ENCODE results near the gene TRIM14. TPM values are rescaled to one million over a fixed set of nuclear protein-coding genes. Genes with fewer than 3 reads are reported as not detected.

TRIM14 gene
- total and polyA plus RNA-seq, 2 of the 13 experiments (the other 11 are each of a cell fraction or from before 2014, with no cell fraction given) = 9.2 to 13.0 TPM

DNA sequence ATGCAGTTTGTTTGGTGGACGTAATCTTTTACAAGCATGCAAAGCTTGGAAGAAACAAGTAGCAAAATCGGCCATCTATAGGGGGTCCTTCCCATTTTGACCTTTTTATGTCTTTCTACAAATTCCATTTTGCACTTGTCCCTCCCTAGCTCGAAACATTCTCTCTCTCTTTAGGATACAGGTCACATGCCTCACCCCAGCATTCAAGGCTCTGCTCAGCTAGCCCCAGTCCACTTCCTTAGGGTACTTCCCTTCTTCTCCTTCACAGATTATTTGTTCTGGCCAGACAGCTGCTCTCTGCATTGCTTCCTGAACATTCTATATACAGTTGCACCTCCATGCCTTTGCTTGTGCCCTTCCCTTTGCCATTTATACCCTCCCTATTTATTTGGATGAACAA, 31.7 kb upstream of the TRIM14 start:
- no peak overlapping the region for H3K4me2 ChIP-seq (ENCODE audit: low read depth, low read length)
- intact Hi-C loops (cut with micrococcal nuclease; ENCODE audit: unreplicated experiment) = no loop called here
- POLR2A ChIA-PET = no interaction called here
- no peaks in the 10 kb centered on the region for H3K27me3 ChIP-seq (ENCODE audit: control insufficient read depth in 1 of 2, insufficient read depth in 2 of 2, low read length in 2 of 2)
- FAIRE-seq (no peak), ATAC-seq (no peak), DNase-seq (ENCODE audit: low spot score) (no peak)
- no peak overlapping the region for H2AFZ ChIP-seq (ENCODE audit: low read length)
- no peaks in the 10 kb centered on the region for H3K9me3 ChIP-seq (ENCODE audit: low read length)
- peaks cover 46% of the 10 kb centered on the region for H3K4me1 ChIP-seq (ENCODE audit: insufficient read depth, low read length)
- in situ Hi-C loops (cut with HindIII; ENCODE audit: extremely low pct_ligation_motif_present, low pct_unique_long_range_greater_than_20kb) = no loop called here
- H3K36me3 ChIP-seq (replicated peaks in 1 of 2; ENCODE audit: control insufficient read depth in 1 of 2, insufficient read depth in 2 of 2, low read length in 2 of 2) = peaks cover 1 to 20% of the 10 kb centered on the region in 2 experiments; a peak in 2 of 5 replicates
- CTCF ChIA-PET (ENCODE audit: low intra/inter-chr PET ratio, low total read pairs) = no interaction called here
- WGBS (ENCODE audit: low lambda C conversion rate) = 71% methylated on average over 3 of the region's 3 CpGs
- H3K27ac ChIP-seq (ENCODE audit: extremely low read length, insufficient read depth, low read length) = peak overlapping the region; percentile 19
- BruUV-seq (replicated peaks) = no TSS peak
- no peak overlapping the region for H3K4me3 ChIP-seq (replicated peaks in 1 of 3; ENCODE audit: insufficient read depth in 1 of 3, low read depth in 2 of 3, low read length in 3 of 3)
- no peaks in the 10 kb centered on the region for H3K79me2 ChIP-seq (ENCODE audit: insufficient read depth, low read length)
- no peak overlapping the region for H3K9ac ChIP-seq (ENCODE audit: insufficient read depth, low read depth, low read length)
- no peaks in the 10 kb centered on the region for H4K20me1 ChIP-seq (ENCODE audit: insufficient read depth, low read length)
- no peak for TF ChIP-seq EHMT2 (IDR thresholded peaks at IDR 0.05; ENCODE audit: borderline replicate concordance, low read depth, low read length)
- TF ChIP-seq, protein P1, sequence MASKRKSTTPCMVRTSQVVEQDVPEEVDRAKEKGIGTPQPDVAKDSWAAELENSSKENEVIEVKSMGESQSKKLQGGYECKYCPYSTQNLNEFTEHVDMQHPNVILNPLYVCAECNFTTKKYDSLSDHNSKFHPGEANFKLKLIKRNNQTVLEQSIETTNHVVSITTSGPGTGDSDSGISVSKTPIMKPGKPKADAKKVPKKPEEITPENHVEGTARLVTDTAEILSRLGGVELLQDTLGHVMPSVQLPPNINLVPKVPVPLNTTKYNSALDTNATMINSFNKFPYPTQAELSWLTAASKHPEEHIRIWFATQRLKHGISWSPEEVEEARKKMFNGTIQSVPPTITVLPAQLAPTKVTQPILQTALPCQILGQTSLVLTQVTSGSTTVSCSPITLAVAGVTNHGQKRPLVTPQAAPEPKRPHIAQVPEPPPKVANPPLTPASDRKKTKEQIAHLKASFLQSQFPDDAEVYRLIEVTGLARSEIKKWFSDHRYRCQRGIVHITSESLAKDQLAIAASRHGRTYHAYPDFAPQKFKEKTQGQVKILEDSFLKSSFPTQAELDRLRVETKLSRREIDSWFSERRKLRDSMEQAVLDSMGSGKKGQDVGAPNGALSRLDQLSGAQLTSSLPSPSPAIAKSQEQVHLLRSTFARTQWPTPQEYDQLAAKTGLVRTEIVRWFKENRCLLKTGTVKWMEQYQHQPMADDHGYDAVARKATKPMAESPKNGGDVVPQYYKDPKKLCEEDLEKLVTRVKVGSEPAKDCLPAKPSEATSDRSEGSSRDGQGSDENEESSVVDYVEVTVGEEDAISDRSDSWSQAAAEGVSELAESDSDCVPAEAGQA (IDR thresholded peaks at IDR 0.05; ENCODE audit: low read depth) = no peak
- TF ChIP-seq, protein P1 (CRISPR knock-in tag; IDR thresholded peaks at IDR 0.05; ENCODE audit: borderline replicate concordance) = no peak
- TF ChIP-seq SMYD3 (CRISPR knock-in tag; IDR thresholded peaks at IDR 0.05) = no peak
- no peak for TF ChIP-seq ZFP37 (CRISPR knock-in tag; IDR thresholded peaks at IDR 0.05; ENCODE audit: borderline replicate concordance)
- no peak for TF ChIP-seq ETV5 (CRISPR knock-in tag; IDR thresholded peaks at IDR 0.05; ENCODE audit: borderline replicate concordance)
- no peak for TF ChIP-seq ZNF678 (CRISPR knock-in tag; IDR thresholded peaks at IDR 0.05)
- TF ChIP-seq, protein P2, sequence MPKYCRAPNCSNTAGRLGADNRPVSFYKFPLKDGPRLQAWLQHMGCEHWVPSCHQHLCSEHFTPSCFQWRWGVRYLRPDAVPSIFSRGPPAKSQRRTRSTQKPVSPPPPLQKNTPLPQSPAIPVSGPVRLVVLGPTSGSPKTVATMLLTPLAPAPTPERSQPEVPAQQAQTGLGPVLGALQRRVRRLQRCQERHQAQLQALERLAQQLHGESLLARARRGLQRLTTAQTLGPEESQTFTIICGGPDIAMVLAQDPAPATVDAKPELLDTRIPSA (CRISPR knock-in tag; IDR thresholded peaks at IDR 0.05; ENCODE audit: borderline replicate concordance) = no peak
- TF ChIP-seq ATRX (CRISPR knock-in tag; IDR thresholded peaks at IDR 0.05; ENCODE audit: borderline replicate concordance) = no peak
- TF ChIP-seq, protein P3, sequence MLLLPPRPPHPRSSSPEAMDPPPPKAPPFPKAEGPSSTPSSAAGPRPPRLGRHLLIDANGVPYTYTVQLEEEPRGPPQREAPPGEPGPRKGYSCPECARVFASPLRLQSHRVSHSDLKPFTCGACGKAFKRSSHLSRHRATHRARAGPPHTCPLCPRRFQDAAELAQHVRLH (CRISPR knock-in tag; IDR thresholded peaks at IDR 0.05; ENCODE audit: borderline replicate concordance, low read depth) = no peak
- no peak for TF ChIP-seq GATAD2A (CRISPR knock-in tag; IDR thresholded peaks at IDR 0.05)
- TF ChIP-seq GABPB1 (CRISPR knock-in tag; IDR thresholded peaks at IDR 0.05) = no peak
- TF ChIP-seq, protein P4, sequence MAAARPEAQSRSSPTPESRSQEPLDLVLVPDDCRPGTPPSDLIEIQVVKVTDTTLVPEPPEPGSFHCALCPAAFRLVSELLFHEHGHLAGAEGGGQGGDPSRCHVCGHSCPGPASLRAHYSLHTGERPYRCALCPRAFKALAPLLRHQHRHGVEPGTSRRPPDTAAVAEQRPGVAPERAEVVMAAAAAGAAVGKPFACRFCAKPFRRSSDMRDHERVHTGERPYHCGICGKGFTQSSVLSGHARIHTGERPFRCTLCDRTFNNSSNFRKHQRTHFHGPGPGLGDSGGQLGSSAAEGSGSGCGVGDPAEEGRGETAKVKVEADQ (CRISPR knock-in tag; IDR thresholded peaks at IDR 0.05; ENCODE audit: borderline replicate concordance) = no peak
- TF ChIP-seq, protein P5, sequence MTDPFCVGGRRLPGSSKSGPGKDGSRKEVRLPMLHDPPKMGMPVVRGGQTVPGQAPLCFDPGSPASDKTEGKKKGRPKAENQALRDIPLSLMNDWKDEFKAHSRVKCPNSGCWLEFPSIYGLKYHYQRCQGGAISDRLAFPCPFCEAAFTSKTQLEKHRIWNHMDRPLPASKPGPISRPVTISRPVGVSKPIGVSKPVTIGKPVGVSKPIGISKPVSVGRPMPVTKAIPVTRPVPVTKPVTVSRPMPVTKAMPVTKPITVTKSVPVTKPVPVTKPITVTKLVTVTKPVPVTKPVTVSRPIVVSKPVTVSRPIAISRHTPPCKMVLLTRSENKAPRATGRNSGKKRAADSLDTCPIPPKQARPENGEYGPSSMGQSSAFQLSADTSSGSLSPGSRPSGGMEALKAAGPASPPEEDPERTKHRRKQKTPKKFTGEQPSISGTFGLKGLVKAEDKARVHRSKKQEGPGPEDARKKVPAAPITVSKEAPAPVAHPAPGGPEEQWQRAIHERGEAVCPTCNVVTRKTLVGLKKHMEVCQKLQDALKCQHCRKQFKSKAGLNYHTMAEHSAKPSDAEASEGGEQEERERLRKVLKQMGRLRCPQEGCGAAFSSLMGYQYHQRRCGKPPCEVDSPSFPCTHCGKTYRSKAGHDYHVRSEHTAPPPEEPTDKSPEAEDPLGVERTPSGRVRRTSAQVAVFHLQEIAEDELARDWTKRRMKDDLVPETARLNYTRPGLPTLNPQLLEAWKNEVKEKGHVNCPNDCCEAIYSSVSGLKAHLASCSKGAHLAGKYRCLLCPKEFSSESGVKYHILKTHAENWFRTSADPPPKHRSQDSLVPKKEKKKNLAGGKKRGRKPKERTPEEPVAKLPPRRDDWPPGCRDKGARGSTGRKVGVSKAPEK (CRISPR knock-in tag; IDR thresholded peaks at IDR 0.05; ENCODE audit: borderline replicate concordance) = no peak
- TF ChIP-seq ZMYM4 (CRISPR knock-in tag; IDR thresholded peaks at IDR 0.05) = no peak

All from HepG2 (cell line).